Progenitor cell of endocrine pancreas (in vitro differentiated cells): ENCODE results near the gene TOMM22. TPM values are rescaled to one million over a fixed set of nuclear protein-coding genes. Genes with fewer than 3 reads are reported as not detected.

Source experiments
- DNase-seq: peaks from one replicate; pipeline ENCODE4 v3.0.0; 2021; ENCODE audit warnings: low spot score; ENCODE audit not compliant: unreplicated experiment
- H3K27ac Mint-ChIP-seq: 2 replicates; pipeline ENCODE4 v1.8.0; 2021; ENCODE audit warnings: mild to moderate bottlenecking, moderate library complexity, mixed read lengths
- H3K27me3 Mint-ChIP-seq: 2 replicates; pipeline ENCODE4 v1.8.0; 2021; ENCODE audit warnings: mixed read lengths
- H3K36me3 Mint-ChIP-seq: 2 replicates; pipeline ENCODE4 v1.8.0; 2022; ENCODE audit warnings: mixed read lengths; ENCODE audit not compliant: insufficient read depth
- H3K4me1 Mint-ChIP-seq: 2 replicates; pipeline ENCODE4 v1.8.0; 2021; ENCODE audit warnings: low read depth, mixed read lengths
- H3K4me3 Mint-ChIP-seq: 2 replicates; pipeline ENCODE4 v1.8.0; 2021; ENCODE audit warnings: low read depth, mild to moderate bottlenecking, moderate library complexity, mixed read lengths
- H3K9me3 Mint-ChIP-seq: 2 replicates; pipeline ENCODE4 v1.8.0; 2021; ENCODE audit warnings: low read depth, mixed read lengths
- total RNA-seq: library from RNA; stranded (reverse); gene quantifications from 2 replicates; pipeline ENCODE4 v1.2.1, GENCODE V29; 2021
- TF ChIP-seq, protein P1 (sequence below): fragments of 200-600 bp; sonication (generic); IDR thresholded peaks from one replicate; pipeline ENCODE4 v1.5.0; 2021; ENCODE audit warnings: antibody characterized with exemption, mild to moderate bottlenecking; ENCODE audit not compliant: unreplicated experiment

Gene TOMM22
- total RNA-seq, 1 donor from 2014 or later = 68.7 TPM

DNA sequence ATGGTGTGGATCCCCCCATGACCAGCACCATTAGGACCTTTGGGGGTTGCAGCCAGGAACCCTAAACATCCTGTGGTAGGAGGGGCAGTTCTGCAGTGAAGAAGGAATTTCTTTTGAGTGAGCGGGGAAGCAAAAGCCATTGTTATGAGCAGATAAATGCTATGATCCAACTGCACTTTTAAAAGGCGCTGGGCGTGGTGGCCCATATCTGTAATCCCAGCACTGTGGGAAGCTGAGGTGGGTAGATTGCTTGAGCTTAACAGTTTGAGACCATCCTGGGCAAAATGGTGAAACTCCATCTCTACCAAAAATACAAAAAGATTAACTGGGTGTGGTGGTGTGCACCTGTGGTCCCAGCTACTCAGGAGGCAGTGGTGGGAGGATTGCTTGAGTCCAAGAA is 5.9 kb upstream of the TOMM22 start:
- H3K4me1 Mint-ChIP-seq = no peaks in the 10 kb centered on the region
- no peaks in the 10 kb centered on the region for H3K9me3 Mint-ChIP-seq
- peaks cover 20% of the 10 kb centered on the region for H3K36me3 Mint-ChIP-seq
- TF ChIP-seq, protein P1, sequence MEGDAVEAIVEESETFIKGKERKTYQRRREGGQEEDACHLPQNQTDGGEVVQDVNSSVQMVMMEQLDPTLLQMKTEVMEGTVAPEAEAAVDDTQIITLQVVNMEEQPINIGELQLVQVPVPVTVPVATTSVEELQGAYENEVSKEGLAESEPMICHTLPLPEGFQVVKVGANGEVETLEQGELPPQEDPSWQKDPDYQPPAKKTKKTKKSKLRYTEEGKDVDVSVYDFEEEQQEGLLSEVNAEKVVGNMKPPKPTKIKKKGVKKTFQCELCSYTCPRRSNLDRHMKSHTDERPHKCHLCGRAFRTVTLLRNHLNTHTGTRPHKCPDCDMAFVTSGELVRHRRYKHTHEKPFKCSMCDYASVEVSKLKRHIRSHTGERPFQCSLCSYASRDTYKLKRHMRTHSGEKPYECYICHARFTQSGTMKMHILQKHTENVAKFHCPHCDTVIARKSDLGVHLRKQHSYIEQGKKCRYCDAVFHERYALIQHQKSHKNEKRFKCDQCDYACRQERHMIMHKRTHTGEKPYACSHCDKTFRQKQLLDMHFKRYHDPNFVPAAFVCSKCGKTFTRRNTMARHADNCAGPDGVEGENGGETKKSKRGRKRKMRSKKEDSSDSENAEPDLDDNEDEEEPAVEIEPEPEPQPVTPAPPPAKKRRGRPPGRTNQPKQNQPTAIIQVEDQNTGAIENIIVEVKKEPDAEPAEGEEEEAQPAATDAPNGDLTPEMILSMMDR = no peak
- DNase-seq = no peak
- no peak overlapping the region for H3K4me3 Mint-ChIP-seq
- no peaks in the 10 kb centered on the region for H3K27me3 Mint-ChIP-seq
- H3K27ac Mint-ChIP-seq = no peak overlapping the region

DNA sequence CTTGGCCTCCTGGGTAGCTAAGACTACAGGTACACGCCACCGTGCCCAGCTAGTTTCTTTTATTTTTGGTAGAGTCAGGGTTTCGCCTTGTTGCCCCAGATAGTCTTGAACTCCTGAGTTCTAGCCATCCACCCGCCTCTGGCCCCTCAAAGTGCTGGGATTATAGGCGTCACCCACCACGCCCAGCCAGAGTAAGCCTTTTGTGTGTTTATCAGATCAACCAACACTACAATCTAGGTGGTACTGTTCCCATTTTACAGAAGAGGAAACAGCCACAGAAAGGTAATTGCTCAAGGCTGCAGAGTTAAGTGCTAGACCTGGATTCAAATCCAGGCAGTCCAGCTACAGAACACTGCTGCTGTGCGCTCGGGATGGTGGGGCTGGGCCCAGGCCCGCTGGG is 3.1 kb downstream of the TOMM22 start:
- TF ChIP-seq, protein P1 = no peak
- Mint-ChIP-seq H3K4me3 (no peak overlapping the region), H3K27me3 (no peaks in the 10 kb centered on the region), H3K27ac (no peak overlapping the region), H3K36me3 (peaks cover 34% of the 10 kb centered on the region), H3K9me3 (peaks cover 3% of the 10 kb centered on the region), H3K4me1 (peaks cover 12% of the 10 kb centered on the region)
- DNase-seq = no peak

DNA sequence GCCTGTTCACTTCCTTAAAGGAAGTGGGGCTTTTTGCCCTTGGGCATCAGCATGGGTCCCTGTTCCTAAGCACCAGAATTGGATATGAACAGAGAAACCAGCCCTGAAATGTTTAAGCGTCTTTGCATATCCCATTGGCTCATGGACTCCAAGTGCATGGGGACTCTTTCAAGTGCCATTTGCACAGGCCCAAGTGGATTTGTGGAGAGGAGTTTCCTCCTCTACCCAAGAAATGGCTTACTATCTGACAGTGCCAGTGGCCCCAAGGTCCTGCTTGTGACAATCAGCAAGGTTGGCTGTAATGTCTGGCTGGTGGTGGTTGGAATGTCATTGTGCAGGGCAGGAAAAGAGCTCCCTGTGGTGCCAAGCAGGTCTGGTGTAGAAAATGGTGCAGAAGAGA is 4.0 kb downstream of the TOMM22 start:
- Mint-ChIP-seq H3K4me3 (no peak overlapping the region), H3K9me3 (peaks cover 3% of the 10 kb centered on the region), H3K36me3 (peaks cover 34% of the 10 kb centered on the region), H3K27ac (no peak overlapping the region), H3K4me1 (peaks cover 12% of the 10 kb centered on the region), H3K27me3 (no peaks in the 10 kb centered on the region)
- DNase-seq = no peak
- TF ChIP-seq, protein P1 = no peak

DNA sequence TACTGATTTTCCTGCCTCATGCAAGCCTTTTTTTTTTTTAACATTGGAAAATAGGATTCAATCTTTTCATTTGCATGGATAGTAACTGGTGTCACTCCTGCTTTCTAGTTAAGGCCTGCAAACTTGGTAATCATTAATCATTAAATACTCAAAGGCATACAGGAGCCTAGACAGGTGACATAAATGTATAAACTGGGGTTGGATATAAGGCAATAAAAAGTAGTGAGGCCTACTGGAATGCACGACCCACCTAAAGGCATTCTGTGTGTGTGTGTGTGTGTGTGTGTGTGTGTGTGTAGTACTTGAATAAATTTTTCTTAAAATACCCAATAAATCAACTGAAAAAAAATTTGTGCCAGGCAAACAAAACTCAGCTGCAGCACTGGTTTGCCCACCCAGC is 7.9 kb downstream of the TOMM22 start:
- Mint-ChIP-seq H3K4me1 (peaks cover 2% of the 10 kb centered on the region), H3K27ac (no peak overlapping the region), H3K9me3 (no peaks in the 10 kb centered on the region), H3K36me3 (peaks cover 26% of the 10 kb centered on the region), H3K27me3 (no peaks in the 10 kb centered on the region), H3K4me3 (no peak overlapping the region)
- DNase-seq = no peak
- TF ChIP-seq, protein P1 = no peak

DNA sequence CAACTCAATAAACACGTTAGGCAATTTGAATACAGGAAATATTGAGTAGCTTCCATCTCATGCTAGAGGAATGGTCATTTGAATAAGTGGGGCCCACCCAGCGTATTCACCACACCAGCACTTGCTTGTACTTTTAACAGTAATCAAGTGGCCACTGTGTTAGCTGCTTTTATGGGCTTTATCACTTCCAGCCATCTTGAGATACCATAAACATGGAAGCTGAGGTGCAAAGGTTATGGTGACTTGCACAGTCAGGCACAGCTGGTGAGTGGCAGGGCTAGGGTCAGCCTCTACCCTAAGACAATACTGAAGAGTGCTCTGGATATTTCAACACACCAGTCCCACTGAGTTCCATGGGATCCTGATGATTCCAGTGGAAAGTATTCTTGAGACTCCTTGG is 12.3 kb downstream of the TOMM22 start:
- Mint-ChIP-seq H3K9me3 (no peaks in the 10 kb centered on the region), H3K27me3 (no peaks in the 10 kb centered on the region), H3K36me3 (peaks cover 17% of the 10 kb centered on the region), H3K4me3 (no peak overlapping the region), H3K27ac (peak overlapping the region; percentile 89), H3K4me1 (peaks cover 30% of the 10 kb centered on the region)
- no peak for DNase-seq
- TF ChIP-seq, protein P1 = no peak
